NCI-H748 (cell line): Measurements from ENCODE around the gene CCDC73.
"Not testable (repeated sequence)": the region's sequence is repeated elsewhere in the genome, so short reads cannot be mapped to it uniquely, and the experiment has no call there.

Source experiments
- DNase-seq: peaks from one replicate; lab custom pipeline; 2025; ENCODE audit not compliant: unreplicated experiment; lab: John Stamatoyannopoulos, UW

Gene CCDC73

GRCh38 chr11:32596114-32596513 is 198.3 kb downstream of the CCDC73 start:
- DNase-seq: not testable (repeated sequence)

- no peak for DNase-seq
Observed at GRCh38 chr11:32594272-32594671, 200.2 kb downstream of the CCDC73 start.

GRCh38 chr11:32586576-32587190 is 207.8 kb downstream of the CCDC73 start:
- DNase-seq: no peak

GRCh38 chr11:32584921-32585320 is 209.5 kb downstream of the CCDC73 start:
- DNase-seq: no peak

- DNase-seq: peak; percentile 97
Observed at GRCh38 chr11:32583459-32584271, 210.8 kb downstream of the CCDC73 start, which contains the start of gene EIF3M. Gene EIF3M, plus strand, starts transcription at chr11:32583831. Its CDS starts 57 bp downstream, at chr11:32583888.

GRCh38 chr11:32581556-32581955 is 212.9 kb downstream of the CCDC73 start:
- DNase-seq: no peak

- DNase-seq: no peak
Observed at GRCh38 chr11:32580967-32581366, 213.5 kb downstream of the CCDC73 start.

- no peak for DNase-seq
Observed at GRCh38 chr11:32576456-32576855, 218.0 kb downstream of the CCDC73 start.

- DNase-seq: no peak
Observed at GRCh38 chr11:32575070-32575469, 219.4 kb downstream of the CCDC73 start.

GRCh38 chr11:32574421-32574820 is 220.0 kb downstream of the CCDC73 start:
- no peak for DNase-seq

GRCh38 chr11:32573228-32573627 is 221.2 kb downstream of the CCDC73 start:
- DNase-seq: no peak

GRCh38 chr11:32571039-32571438 is 223.4 kb downstream of the CCDC73 start:
- no peak for DNase-seq

- DNase-seq: no peak
Observed at GRCh38 chr11:32569313-32569881, 225.1 kb downstream of the CCDC73 start.

GRCh38 chr11:32567154-32567553 is 227.3 kb downstream of the CCDC73 start:
- no peak for DNase-seq

GRCh38 chr11:32566517-32566916 is 227.9 kb downstream of the CCDC73 start:
- DNase-seq: no peak

- no peak for DNase-seq
Observed at GRCh38 chr11:32563600-32563959, 230.9 kb downstream of the CCDC73 start.

GRCh38 chr11:32562839-32563599 is 231.4 kb downstream of the CCDC73 start:
- no peak for DNase-seq

- DNase-seq: no peak
Observed at GRCh38 chr11:32561835-32562234, 232.6 kb downstream of the CCDC73 start.

- DNase-seq: no peak
Observed at GRCh38 chr11:32555895-32556294, 238.6 kb downstream of the CCDC73 start.

GRCh38 chr11:32555091-32555490 is 239.4 kb downstream of the CCDC73 start:
- DNase-seq: no peak
